Endothelial cell of umbilical vein (primary cell): ENCODE results near the gene PIK3AP1. TPM values are rescaled to one million over a fixed set of nuclear protein-coding genes. Genes with fewer than 3 reads are reported as not detected.

Experiments
- BruUV-seq: library from RNA; stranded (reverse); fragments of 400-500 nt; replicated peaks from 2 replicates; lab custom pipeline; 2021; lab: Mats Ljungman, UMichigan
- CTCF ChIA-PET: fragments of 300-600, 350-600 bp; sonication (Branson Sonifier 250); formaldehyde crosslinking; loops from one replicate; lab custom pipeline; 2021; ENCODE audit warnings: antibody characterized with exemption, inconsistent platforms; lab: Charles Lee
- POLR2A ChIA-PET: fragments of 300-600, 350-600 bp; sonication (Branson Sonifier 250); formaldehyde crosslinking; loops from one replicate; lab custom pipeline; 2021; ENCODE audit warnings: antibody characterized with exemption, inconsistent platforms; lab: Charles Lee
- DNase-seq: peaks from one replicate; pipeline ENCODE4 v3.0.0-alpha.2; 2011; ENCODE audit warnings: low read depth, low spot score
- FAIRE-seq: peaks from 2 replicates; lab custom pipeline; 2011; peaks lifted over from hg19 to GRCh38; lab: Jason Lieb, UNC
- H2AFZ ChIP-seq: 2 replicates; pipeline ENCODE4 v1.6.0; 2012; ENCODE audit warnings: low read depth, low read length, control low read depth, inconsistent platforms
- H3K27ac ChIP-seq: 2 replicates; pipeline ENCODE4 v1.5.1; 2011; ENCODE audit warnings: low read depth, mild to moderate bottlenecking, control low read depth, low read length, moderate library complexity; ENCODE audit not compliant: insufficient read depth
- H3K27me3 ChIP-seq, 2 experiments: 2 replicates each; pipeline versions ENCODE4 v1.6.0 to v1.6.1; 2011; ENCODE audit warnings: low read length in 2 of 2, mixed read lengths in 1 of 2; ENCODE audit not compliant: control insufficient read depth in 2 of 2, insufficient read depth in 2 of 2
- H3K36me3 ChIP-seq, 2 experiments: 2 replicates in 1 of 2; 3 replicates in 1 of 2; pipeline ENCODE4 v1.5.1; 2011; ENCODE audit warnings: low read length in 2 of 2, mild to moderate bottlenecking in 1 of 2, moderate library complexity in 1 of 2; ENCODE audit not compliant: control insufficient read depth in 2 of 2, insufficient read depth in 2 of 2; ENCODE audit errors: extremely low read depth in 1 of 2
- H3K4me1 ChIP-seq: 3 replicates; pipeline ENCODE4 v1.5.1; 2011; ENCODE audit warnings: mild to moderate bottlenecking, low read length; ENCODE audit not compliant: control insufficient read depth, insufficient read depth; ENCODE audit errors: extremely low read depth
- H3K4me2 ChIP-seq: 2 replicates; pipeline ENCODE4 v1.6.1; 2011; ENCODE audit warnings: low read length, control low read depth, mixed read lengths; ENCODE audit not compliant: insufficient read depth
- H3K4me3 ChIP-seq, 3 experiments: fragments of 200-600 bp in 1 of 3; sonication (generic), shearing (Covaris generic) in 1 of 3; replicated peaks in 1 of 3; 2 replicates each; pipeline ENCODE4 v1.5.1; 2011 to 2016; ENCODE audit warnings: control low read depth in 3 of 3, low read length in 3 of 3, mild to moderate bottlenecking in 2 of 3, inconsistent platforms in 1 of 3, low read depth in 1 of 3, moderate library complexity in 1 of 3; ENCODE audit not compliant: insufficient read depth in 1 of 3
- H3K79me2 ChIP-seq: 2 replicates; pipeline ENCODE4 v1.6.0; 2012; ENCODE audit warnings: low read length, inconsistent platforms; ENCODE audit not compliant: control insufficient read depth, insufficient read depth
- H3K9ac ChIP-seq: replicated peaks from 2 replicates; pipeline ENCODE3; 2011; ENCODE audit warnings: low read length, control low read depth; ENCODE audit not compliant: insufficient read depth; ENCODE audit errors: extremely low read depth
- H3K9me1 ChIP-seq: replicated peaks from 3 replicates; pipeline ENCODE4 v1.6.0; 2011; ENCODE audit warnings: mild to moderate bottlenecking, low read length; ENCODE audit not compliant: control insufficient read depth, insufficient read depth; ENCODE audit errors: extremely low read depth
- H3K9me3 ChIP-seq: replicated peaks from 2 replicates; pipeline ENCODE4 v1.5.1; 2012; ENCODE audit warnings: low read length, inconsistent platforms; ENCODE audit not compliant: control insufficient read depth, insufficient read depth
- H4K20me1 ChIP-seq: replicated peaks from 2 replicates; pipeline ENCODE3; 2011; ENCODE audit warnings: mild to moderate bottlenecking, low read length; ENCODE audit not compliant: control insufficient read depth, insufficient read depth; ENCODE audit errors: extremely low read depth
- CTCF ChIP-seq, 2 donors: IDR thresholded peaks; 1 replicate in 1 of 2; 2 replicates in 1 of 2; pipeline ENCODE4 v1.5.1; 2011; ENCODE audit warnings: low read length in 2 of 2, mild to moderate bottlenecking in 2 of 2, moderate library complexity in 2 of 2, control low read depth in 1 of 2, inconsistent platforms in 1 of 2, low read depth in 1 of 2; ENCODE audit not compliant: insufficient read depth in 1 of 2; ENCODE audit errors: extremely low read depth in 1 of 2
- EZH2 ChIP-seq: IDR thresholded peaks from 2 replicates; pipeline ENCODE4 v1.6.1; 2012; ENCODE audit warnings: borderline replicate concordance, low read depth, mild to moderate bottlenecking, moderate library complexity, low read length, inconsistent platforms; ENCODE audit not compliant: severe bottlenecking
- FOS ChIP-seq: IDR thresholded peaks from 2 replicates; pipeline ENCODE4 v1.6.1; 2011; ENCODE audit warnings: mild to moderate bottlenecking, low read length, moderate library complexity, borderline replicate concordance; ENCODE audit not compliant: insufficient read depth
- GATA2 ChIP-seq: IDR thresholded peaks from 2 replicates; pipeline ENCODE4 v1.7.0; 2011; ENCODE audit warnings: low read depth, mild to moderate bottlenecking, moderate library complexity, mixed read lengths, low read length; ENCODE audit not compliant: insufficient read length, insufficient read depth
- JUN ChIP-seq: IDR thresholded peaks from 2 replicates; pipeline ENCODE4 v1.6.1; 2011; ENCODE audit warnings: borderline replicate concordance, low read depth; ENCODE audit not compliant: insufficient read length, insufficient read depth
- MAX ChIP-seq: IDR thresholded peaks from 2 replicates; pipeline ENCODE4 v1.6.1; 2011; ENCODE audit not compliant: insufficient read depth, insufficient read length
- MYC ChIP-seq: IDR thresholded peaks from one replicate; pipeline ENCODE4 v1.6.1; 2011; ENCODE audit warnings: mild to moderate bottlenecking, low read depth, low read length
- POLR2A ChIP-seq: IDR thresholded peaks from 2 replicates; pipeline ENCODE4 v1.6.1; 2012; ENCODE audit warnings: low read depth, mild to moderate bottlenecking, control low read depth, low read length
- POLR2AphosphoS5 ChIP-seq: IDR thresholded peaks from 2 replicates; pipeline ENCODE4 v1.6.1; 2012; ENCODE audit warnings: low read depth, mild to moderate bottlenecking, control low read depth, low read length, moderate library complexity; ENCODE audit not compliant: insufficient read depth
- dilution Hi-C: fragments of 300-500 bp; cut with MboI; formaldehyde crosslinking; loops from one replicate; pipeline ENCODE4 v1.15.0; 2019; ENCODE audit warnings: low sequenced_read_pairs; ENCODE audit not compliant: extremely low pct_ligation_motif_present
- intact Hi-C: fragments of 100-400 bp; cut with micrococcal nuclease; formaldehyde crosslinking; loops from one replicate; pipeline ENCODE4 v1.10.0; 2022
- polyA plus RNA-seq, 4 experiments: library from polyadenylated mRNA; depleted of rRNA in 3 of 4; stranded (reverse) in 3 of 4; unstranded in 1 of 4; fragments of >200 nt; gene quantifications; 2 replicates each; pipeline versions ENCODE4 v1.2.1 to v1.2.3, GENCODE V29; 2011 to 2012; ENCODE audit warnings: missing spikeins in 1 of 4
- total RNA-seq: library from RNA; stranded (reverse); gene quantifications from 2 replicates; pipeline ENCODE4 v1.2.3, GENCODE V29; 2021

PIK3AP1 gene
- total and polyA plus RNA-seq, 2 donors (not counting 3 experiments of a cell fraction or from before 2014, with no cell fraction given), result 0.04 TPM; not detected in 1

GRCh38 chr10:96686514-96686913 lies 33.8 kb downstream of the PIK3AP1 start:
- H4K20me1 ChIP-seq, result no peaks in the 10 kb centered on the region
- no peaks in the 10 kb centered on the region for H3K79me2 ChIP-seq
- no peak overlapping the region for H3K4me3 ChIP-seq
- BruUV-seq, result no TSS peak
- no peak overlapping the region for H3K27ac ChIP-seq
- H3K36me3 ChIP-seq, result no peaks in the 10 kb centered on the region
- DNase-seq (no peak), FAIRE-seq (no peak)
- H3K9ac ChIP-seq, result no peak overlapping the region
- H3K27me3 ChIP-seq, result no peaks in the 10 kb centered on the region
- H3K4me2 ChIP-seq, result no peak overlapping the region
- H2AFZ ChIP-seq, result no peak overlapping the region
- dilution Hi-C loops (no loop called here), intact Hi-C loops (no loop called here)
- H3K9me3 ChIP-seq, result no peaks in the 10 kb centered on the region
- H3K4me1 ChIP-seq, result no peaks in the 10 kb centered on the region
- ChIA-PET POLR2A (no interaction called here), CTCF (no interaction called here)
- TF ChIP-seq POLR2AphosphoS5, result no peak
- TF ChIP-seq FOS, result no peak
- no peak for TF ChIP-seq POLR2A
- no peak for TF ChIP-seq JUN
- TF ChIP-seq EZH2, result no peak
- no peak for TF ChIP-seq MYC
- no peak for TF ChIP-seq GATA2
- no peak for TF ChIP-seq CTCF (IDR thresholded peaks at IDR 0.05; ENCODE audit: extremely low read depth in 1 of 2, insufficient read depth in 1 of 2, low read depth in 1 of 2, low read length in 2 of 2)
- no peak for TF ChIP-seq MAX
- H3K9me1 ChIP-seq, result no peaks in the 10 kb centered on the region
